SKM-1 treated with dmso at 0.1 percent for 144 hours (cell line): ENCODE measurements around the gene NLRP9.

Source experiments
- DNase-seq: peaks from one replicate; lab custom pipeline; 2025; ENCODE audit not compliant: unreplicated experiment; lab: John Stamatoyannopoulos, UW

NLRP9 gene

DNA sequence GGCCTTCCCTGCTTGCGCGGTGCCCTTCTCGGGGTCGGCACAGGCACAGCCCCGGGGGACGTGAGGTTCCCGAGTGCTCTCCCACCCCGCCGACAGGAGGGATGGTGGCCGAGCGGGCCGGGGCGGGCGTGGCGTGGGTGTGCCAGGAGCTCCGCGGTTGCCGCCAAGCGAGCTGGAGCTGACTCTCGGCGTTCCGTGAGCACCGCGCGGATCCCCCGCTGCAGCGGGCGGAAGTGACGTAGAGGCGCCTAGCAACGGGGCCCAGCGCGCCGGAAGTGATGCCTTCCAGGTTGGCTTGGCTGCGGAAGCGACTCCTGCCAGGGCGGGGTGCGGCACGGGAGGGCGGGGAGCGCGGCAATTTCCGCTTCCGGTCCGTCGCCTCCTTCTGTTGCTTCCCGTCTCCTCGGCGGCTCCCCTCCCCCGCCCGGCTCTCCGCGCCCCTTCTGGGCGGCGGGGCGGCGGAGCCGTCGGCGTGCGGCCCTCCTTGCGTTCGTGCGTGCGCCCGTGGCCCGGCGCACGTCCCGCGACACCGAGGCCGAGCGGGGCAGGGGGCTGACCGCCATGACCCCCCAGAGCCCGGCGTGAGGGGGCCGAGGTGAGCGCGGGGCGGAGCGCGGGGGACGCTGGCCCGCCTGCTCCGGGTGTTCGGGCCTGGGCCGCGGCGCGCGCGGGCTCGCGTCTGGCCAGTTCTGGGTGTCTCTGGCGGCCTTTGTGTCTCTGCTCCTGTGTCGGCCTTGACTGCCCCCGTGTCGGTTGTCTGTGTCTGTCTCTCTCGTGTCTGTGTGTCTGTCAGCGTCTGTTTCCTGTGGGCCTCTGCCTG lies 63.2 kb downstream of the NLRP9 start, which contains the start of gene EPN1:
Gene EPN1, plus strand, starts transcription at position 386 of the 820 bp plus-strand sequence. CDS start 3,402 bp downstream, outside the sequence.
- DNase-seq = peak; percentile 65

DNA sequence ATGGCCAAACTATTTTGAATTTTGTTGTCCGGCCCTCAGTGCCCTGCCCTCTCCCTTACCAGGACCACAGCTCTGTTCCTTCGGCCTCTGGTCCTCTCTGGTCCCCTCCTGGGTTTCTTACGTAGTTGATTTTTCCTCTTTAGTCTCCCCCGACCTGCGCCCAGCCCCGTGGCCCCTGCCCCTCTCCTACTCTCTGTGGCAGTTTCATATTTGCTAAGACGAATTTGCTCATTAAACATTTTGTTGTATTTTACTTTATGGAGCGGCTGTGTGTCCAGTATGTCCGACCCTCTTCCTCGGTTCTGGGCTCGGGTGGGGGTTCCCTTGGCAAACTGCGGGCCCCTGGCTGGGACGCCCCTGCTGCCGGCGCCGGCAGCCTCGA lies 63.8 kb downstream of the NLRP9 start:
- no peak for DNase-seq

DNA sequence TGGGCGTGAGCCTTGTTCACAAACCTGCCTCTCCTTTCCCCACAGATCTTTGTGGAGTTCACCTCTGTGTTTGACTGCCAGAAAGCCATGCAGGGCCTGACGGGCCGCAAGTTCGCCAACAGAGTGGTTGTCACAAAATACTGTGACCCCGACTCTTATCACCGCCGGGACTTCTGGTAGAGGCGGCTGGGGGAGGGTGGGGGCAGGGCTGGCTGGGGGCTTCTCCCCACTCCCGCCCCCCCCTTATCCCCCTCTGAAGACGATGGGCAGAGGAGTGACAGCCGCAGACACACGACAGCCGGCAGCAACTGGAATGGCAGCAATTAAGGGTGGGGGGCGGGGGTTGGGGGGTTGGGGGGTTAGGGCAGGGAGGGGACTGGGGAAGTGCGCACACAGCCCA lies 64.3 kb downstream of the NLRP9 start:
- no peak for DNase-seq

DNA sequence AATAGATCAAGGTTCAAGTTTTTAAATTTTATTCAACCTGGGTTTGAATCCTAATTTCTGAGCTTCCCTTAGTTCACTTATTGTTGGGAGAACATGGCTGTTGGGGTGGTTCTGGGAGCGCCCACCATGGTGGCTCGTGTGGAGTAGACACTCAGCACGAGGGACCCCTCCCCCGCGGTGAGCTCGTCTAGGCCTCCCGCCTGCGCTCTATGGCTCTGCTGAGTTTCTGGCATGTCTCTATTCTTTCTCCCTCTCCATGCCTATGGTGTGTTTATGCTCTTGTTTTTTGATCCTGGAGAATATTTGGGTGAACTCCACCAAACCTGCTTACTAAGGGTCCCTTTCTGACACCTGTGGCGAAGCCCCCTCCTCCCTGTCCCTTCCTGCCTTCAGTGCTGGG lies 64.7 kb downstream of the NLRP9 start:
- DNase-seq = no peak

DNA sequence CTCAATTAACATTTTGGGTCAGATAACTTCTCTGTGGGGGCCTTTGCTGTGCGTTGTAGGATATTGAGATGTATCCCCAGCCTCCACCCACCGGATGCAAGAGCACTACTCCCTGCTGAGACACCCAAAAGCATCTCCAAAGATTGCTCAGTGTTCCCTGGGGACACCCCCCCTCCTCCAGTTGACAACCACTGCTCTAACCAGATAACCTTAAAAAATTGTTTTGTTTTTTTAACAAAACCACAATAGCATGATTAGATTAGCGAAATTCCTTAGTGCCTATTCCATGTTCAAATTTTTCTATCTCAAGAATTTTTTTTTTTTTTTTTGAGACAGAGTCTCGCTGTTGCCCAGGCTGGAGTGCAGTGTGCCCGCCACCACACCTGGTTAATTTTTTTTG lies 65.8 kb downstream of the NLRP9 start:
- DNase-seq = no peak

DNA sequence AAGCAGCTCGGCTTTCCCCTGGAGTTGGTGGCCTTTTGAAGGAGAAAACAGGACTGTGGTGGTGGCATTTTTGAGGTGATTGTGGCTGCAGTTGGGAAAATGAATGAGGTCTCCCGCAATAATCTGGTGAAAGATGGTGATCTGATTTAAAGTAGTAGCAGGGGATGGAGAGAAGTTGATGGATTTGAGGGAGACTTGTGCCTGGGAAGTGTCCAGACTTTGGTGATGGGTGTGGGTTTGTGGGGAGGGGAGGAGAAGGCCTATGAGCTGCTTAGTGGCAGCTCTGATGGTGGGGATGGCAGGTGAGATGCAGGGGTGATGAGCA lies 67.2 kb downstream of the NLRP9 start:
- no peak for DNase-seq

DNA sequence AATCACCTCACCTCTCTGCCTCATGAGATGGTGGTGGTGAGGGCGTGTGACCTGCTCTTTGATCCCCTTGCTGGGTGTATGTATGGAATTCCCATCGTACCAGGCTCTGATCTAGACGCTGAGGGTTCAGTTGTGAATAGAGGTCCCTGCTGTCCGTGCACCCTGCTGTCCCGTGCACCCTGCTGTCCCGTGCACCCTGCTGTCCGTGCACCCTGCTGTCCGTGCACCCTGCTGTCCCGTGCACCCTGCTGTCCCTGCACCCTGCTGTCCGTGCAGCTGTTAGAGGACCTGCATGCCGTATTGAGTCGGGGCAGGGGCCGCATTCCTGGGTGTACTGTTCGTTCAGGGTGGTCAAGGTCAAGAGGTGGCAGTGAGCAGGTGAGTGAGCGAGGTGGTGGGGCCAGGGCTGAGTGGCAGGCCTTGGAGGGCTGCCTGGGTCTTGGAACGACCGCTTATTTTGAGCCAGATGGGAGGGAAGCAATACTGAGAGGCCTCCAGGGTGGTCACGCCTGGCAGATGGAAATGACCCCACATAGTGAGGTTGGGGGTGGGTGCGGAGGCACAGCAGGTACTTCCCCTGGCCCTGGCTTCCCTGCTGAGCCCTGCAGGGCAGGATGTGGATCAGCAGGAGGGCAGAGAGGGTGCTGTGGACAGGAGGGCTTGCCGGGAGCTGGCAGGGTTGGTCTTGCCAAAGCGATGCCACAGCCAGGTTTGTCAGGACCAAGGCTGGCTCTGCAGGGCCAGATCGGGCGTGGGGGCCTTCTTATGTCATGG lies 67.7 kb downstream of the NLRP9 start:
- no peak for DNase-seq

DNA sequence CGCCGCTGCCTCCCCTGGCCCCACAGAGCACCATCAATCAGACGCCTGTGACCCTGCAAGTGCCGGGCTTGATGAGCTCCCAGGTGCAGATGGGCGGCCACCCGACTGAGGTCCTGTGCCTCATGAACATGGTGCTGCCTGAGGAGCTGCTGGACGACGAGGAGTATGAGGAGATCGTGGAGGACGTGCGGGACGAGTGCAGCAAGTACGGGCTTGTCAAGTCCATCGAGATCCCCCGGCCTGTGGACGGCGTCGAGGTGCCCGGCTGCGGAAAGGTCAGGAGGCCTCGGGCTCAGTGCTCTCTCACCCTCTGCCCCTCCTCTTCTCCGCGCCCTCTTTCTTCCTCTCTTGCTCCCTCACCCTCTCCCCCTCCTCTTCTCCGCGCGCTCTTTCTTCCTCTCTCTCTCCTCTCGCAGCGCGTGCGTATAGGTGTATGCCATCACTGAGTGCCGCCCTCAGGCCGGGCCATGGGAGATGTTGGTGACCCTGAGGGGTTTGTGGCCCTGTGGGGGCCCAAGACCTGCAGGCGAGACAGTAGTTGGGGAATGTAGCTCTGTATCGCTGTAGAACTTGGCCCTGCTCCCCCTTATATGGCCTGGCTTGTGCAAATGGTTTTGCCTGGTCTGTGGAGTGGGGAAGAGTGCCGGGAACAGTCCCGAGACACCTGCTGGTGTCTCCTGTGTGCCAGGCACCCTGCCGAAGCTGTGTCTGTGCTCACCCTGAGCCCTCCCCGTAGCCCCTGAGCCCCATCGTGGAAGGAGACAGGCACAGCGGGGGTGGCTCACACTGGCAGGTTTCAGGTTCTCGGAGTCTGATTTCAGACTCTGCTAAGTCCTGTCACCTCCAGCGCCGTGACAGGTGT lies 68.6 kb downstream of the NLRP9 start:
- DNase-seq = no peak

DNA sequence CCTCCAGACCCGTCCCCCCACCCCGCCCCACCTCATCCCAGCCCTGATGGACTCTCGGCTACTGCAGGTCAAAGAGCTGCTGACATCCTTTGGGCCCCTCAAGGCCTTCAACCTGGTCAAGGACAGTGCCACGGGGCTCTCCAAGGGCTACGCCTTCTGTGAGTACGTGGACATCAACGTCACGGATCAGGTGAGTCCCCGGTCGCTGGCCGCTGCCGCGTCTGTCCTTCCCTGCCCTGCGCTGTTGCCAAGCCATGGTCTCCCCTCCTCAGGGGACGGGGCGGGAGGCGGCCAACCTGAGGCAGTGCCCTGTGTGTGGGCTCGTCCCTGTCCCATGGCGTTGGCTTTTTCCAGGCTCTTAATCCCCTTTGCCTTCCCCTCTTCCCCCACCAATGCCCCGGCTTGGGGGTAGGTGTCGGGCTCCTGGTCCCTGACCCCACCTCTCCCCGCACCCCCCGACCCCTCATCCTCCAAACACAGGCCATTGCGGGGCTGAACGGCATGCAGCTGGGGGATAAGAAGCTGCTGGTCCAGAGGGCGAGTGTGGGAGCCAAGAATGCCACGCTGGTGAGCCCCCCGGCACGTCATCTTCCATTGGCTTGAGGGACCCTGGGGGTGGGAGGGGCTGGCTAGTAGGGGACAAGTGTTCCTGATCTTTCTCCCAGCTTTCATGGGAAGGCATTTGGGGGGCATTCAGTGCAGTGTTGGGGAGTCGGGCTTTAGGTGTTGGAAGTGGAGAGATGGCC lies 69.4 kb downstream of the NLRP9 start:
- DNase-seq = no peak

DNA sequence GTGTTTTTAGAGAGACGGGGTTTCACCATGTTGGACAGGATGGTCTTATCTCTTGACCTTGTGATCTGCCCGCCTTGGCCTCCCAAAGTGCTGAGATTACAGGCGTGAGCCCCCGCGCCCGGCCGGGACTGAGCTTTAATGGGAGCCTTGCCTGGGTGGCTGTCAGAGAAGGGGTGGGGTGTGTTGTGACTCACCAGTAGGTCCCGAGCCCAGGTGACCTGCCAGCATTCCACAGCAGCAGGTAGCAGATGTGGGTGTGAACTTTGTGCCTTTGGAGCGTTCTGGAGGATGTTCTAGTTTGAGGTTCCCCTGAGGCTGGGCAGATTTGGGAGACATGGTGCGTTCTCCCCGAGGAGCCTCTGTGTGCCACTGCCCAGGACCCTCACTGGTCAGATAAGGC lies 70.2 kb downstream of the NLRP9 start:
- no peak for DNase-seq

DNA sequence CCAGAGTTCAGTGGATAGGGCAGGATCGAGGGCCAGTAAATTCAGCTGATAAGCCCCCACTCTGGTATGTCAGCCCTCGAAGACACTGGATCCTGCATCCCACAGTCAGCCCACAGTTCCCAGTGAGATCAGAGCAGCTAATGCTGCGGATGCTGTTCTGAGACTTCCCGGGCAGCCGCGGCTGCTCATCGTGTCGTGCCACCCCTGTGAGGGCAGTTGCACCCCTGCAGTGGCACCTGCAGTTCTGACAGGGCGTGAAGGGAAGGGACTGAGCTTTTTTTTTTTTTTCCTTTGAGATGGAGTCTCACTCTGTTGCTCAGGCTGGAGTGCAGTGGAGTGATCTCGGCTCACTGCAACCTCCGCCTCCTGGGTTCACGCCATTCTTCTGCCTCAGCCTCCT lies 70.7 kb downstream of the NLRP9 start:
- DNase-seq = no peak

DNA sequence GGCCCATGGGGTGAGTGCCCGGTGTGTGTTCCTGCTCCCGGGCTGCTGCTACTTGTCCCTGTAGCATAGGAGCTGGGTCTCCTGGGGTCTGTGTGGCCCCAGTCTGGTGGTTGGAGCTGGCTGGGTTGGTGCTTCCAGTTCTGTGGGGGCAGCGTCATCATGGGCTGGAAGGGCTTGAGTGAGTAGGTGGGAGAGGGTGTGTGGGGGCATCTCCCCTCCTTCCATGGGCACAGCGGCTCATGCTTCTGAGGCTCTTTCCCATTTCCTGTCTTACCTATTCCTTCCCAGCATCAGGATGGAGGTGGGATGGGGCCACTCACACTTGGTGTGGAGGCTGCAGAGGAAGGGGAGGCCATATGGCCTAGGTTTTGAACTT lies 71.2 kb downstream of the NLRP9 start:
- no peak for DNase-seq

DNA sequence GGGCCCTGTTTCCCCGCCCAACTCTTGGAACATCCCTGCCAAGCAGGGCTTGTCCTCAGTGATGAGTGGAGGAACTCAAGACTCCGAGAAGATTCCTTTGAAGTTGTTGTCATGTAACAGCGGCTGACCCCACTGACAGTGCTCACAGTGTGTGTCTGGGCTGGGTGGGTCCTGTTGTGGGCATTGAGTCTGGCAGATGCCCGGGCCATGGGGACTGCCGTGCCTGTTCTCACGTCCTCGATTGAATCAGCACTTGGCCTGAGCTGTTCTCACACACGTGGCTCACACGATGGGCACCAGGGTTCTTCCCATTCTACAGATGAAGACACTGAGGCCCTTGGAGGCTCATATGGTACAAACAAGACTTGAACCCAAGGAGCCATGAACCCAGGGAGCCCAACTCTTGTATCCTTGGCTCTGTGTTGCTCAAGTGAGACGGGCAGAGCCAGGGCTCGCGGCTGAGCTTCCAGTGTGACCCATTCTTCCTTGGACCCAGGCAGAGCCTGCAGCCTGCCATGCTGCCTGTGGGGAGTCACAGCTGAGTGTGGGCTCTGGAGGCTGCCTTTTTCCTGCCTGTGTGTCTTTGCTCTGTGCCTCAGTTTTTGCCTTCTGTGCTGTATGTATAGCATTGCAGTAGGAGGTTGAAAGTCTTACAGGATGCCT lies 71.7 kb downstream of the NLRP9 start:
- no peak for DNase-seq

DNA sequence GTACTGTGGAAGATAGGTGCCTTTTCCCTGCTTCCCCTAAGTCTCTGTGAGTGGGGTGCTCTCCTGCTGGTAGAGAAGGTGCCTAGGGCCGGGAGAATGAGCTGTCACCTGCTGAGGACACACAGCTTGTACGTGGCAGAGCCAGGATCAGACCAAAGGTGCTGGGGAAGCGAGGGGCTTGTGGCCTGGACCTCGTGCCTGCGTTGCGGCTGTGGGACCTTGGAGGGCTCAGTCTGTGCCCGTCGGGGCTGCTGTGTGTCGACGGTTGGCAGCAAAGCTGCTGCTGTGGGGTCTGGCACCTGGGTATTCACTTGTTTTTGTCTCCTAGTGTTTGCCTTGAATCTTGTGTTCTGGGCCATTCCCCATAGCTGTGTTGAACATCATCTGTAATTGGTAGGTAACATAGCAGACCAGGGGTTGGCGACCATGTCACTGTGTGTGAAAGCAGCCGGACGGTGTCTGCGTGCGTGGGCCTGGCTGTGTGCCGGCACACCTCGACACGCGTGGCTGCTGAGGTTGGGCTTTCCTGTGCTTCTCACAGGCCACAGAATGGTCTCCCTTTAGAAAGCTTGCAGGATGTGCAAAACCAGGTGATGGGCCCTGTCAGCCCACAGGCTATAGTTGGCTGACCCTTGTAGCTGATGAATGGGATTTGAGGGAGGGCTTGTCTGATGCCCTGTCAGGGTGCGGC lies 74.2 kb downstream of the NLRP9 start:
- DNase-seq = no peak

DNA sequence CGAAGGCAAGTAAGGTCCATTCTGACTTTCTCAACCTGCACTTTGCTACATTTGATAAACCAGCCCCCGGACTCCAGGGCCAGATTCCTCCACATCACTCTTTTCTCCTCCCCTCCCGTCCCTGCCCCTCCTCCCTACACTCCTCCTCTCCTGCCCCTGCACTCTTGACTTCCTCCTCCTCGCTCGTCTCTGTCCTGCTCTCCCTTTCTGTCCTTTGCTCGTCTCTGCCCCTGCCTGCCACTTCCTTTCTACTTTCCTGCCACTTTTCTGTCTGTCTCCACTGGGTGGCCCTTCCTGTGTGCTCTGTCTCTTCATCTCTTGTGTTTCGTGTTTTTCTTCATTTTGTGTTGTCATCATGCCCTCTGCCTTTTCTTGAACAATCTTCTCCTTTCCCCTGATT lies 76.4 kb downstream of the NLRP9 start:
- no peak for DNase-seq

DNA sequence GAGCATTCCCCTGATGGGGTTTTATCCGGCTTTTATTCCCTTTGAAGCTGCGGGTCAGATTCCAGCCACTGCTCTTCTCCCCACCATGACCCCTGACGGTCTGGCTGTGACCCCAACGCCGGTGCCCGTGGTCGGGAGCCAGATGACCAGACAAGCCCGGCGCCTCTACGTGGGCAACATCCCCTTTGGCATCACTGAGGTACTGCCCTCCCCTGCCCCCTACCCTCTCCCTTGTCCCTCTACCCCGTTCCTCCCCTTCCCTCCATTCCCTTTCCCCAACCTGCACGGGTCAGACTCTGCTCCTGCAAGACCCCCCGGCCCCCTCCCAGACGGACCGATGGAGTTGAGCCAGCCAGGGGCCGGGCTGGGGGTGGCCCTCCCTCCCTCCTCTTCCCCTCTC lies 77.2 kb downstream of the NLRP9 start:
- no peak for DNase-seq

DNA sequence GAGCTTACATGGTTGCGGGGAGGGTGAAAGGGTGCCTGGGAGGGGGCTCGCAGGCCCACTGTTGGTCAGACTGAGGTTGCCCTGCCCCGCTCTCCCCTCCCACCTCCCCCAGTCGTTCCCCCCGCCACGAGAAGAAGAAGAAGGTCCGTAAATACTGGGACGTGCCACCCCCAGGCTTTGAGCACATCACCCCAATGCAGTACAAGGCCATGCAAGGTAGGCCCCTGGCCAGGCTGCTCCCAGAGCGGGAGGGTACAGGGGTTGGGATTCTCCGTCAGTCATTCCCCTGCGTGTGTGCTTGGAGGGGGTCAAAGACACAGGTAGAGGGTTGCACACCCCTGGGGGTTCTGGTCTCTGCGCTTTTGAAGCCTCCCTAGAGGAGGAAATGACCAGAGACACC lies 77.8 kb downstream of the NLRP9 start:
- no peak for DNase-seq

DNA sequence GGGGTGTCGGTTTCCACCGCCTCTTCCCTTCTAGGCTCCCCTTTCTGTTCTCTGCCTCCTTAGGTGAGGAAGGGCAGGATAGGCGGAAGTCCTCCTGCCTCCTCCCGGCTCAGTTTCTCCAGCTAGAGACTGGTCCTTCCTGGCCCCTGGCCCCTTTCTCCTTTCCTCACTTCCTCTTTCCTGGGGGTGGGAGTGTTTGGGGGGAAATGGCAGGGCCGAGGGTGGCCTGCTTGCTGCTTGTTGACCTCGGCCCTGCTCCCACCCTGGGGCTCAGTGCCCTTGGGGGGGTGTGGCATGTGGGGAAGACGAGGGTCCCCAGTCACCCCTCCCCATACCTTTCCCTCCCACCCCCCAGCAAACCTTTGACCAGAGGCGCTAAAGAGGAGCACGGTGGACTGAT lies 78.4 kb downstream of the NLRP9 start:
- DNase-seq = no peak

DNA sequence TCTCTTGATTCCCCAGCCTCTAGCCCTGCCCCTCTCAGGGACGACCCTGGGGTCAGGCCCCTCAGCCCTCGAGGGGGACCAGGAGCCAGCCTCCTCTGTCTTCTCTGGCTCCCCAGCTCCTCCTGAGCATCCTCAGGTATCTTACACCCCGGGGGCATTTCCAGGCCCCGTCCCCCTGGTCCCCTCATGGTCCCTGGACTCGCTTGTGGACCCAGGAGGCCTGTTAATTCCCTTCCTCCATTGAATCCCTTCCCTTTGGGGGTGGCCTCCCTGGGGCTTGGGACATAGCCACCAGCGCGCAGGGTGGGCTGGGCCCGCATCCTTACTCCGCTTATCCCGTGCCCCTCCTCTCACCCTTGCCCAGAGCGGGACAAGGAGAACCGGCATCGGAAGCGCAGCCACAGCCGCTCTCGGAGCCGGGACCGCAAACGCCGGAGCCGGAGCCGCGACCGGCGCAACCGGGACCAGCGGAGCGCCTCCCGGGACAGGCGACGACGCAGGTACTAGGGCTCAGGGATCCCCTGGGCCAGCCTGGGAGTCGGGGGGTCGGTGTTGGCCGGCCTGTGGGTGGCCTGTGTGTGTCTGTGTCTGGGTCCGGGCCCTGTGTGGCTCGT lies 79.2 kb downstream of the NLRP9 start:
- DNase-seq = no peak
